ENCODE data around the gene GTF3C5. TPM values are rescaled to one million over a fixed set of nuclear protein-coding genes. Genes with fewer than 3 reads are reported as not detected.
"Not testable (repeated sequence)": the region's sequence is repeated elsewhere in the genome, so short reads cannot be mapped to it uniquely, and the experiment has no call there.

Gene GTF3C5
- total RNA-seq, 1 donor from 2014 or later, result 94.0 TPM

GRCh38 chr9:133088146-133088750, 57.5 kb downstream of the GTF3C5 start:
- no peaks in the 10 kb centered on the region for H3K27me3 Mint-ChIP-seq
- no peaks in the 10 kb centered on the region for H3K4me1 Mint-ChIP-seq (ENCODE audit: low read depth)
- TF ChIP-seq CTCF (IDR thresholded peaks at IDR 0.05; ENCODE audit: unreplicated experiment), result no peak
- H3K4me3 Mint-ChIP-seq (ENCODE audit: low read depth), result no peak overlapping the region
- DNase-seq (ENCODE audit: low spot score, unreplicated experiment), result no peak
- no peak overlapping the region for H3K27ac Mint-ChIP-seq
- H3K9me3 Mint-ChIP-seq (ENCODE audit: low read depth), result no peaks in the 10 kb centered on the region
- H3K36me3 Mint-ChIP-seq (ENCODE audit: insufficient read depth), result no peaks in the 10 kb centered on the region

- H3K4me3 Mint-ChIP-seq (ENCODE audit: low read depth), result no peak overlapping the region
- H3K27ac Mint-ChIP-seq, result no peak overlapping the region
- TF ChIP-seq CTCF (IDR thresholded peaks at IDR 0.05; ENCODE audit: unreplicated experiment), result no peak
- no peaks in the 10 kb centered on the region for H3K4me1 Mint-ChIP-seq (ENCODE audit: low read depth)
- DNase-seq (ENCODE audit: low spot score, unreplicated experiment), result no peak
- no peaks in the 10 kb centered on the region for H3K36me3 Mint-ChIP-seq (ENCODE audit: insufficient read depth)
- H3K27me3 Mint-ChIP-seq, result no peaks in the 10 kb centered on the region
- H3K9me3 Mint-ChIP-seq (ENCODE audit: low read depth), result no peaks in the 10 kb centered on the region
Observed at GRCh38 chr9:133088756-133089155, 58.0 kb downstream of the GTF3C5 start.

- no peak for DNase-seq (ENCODE audit: low spot score, unreplicated experiment)
- no peaks in the 10 kb centered on the region for H3K4me1 Mint-ChIP-seq (ENCODE audit: low read depth)
- no peak overlapping the region for H3K27ac Mint-ChIP-seq
- no peaks in the 10 kb centered on the region for H3K27me3 Mint-ChIP-seq
- no peak overlapping the region for H3K4me3 Mint-ChIP-seq (ENCODE audit: low read depth)
- H3K36me3 Mint-ChIP-seq (ENCODE audit: insufficient read depth), result no peaks in the 10 kb centered on the region
- no peaks in the 10 kb centered on the region for H3K9me3 Mint-ChIP-seq (ENCODE audit: low read depth)
- TF ChIP-seq CTCF (IDR thresholded peaks at IDR 0.05; ENCODE audit: unreplicated experiment), result no peak
Observed at GRCh38 chr9:133089271-133089671, 58.5 kb downstream of the GTF3C5 start.

GRCh38 chr9:133090187-133090586, 59.4 kb downstream of the GTF3C5 start:
- Mint-ChIP-seq H3K36me3 (ENCODE audit: insufficient read depth) (peaks cover 4% of the 10 kb centered on the region), H3K4me3 (ENCODE audit: low read depth) (no peak overlapping the region), H3K27ac (no peak overlapping the region), H3K9me3 (ENCODE audit: low read depth) (peaks cover 4% of the 10 kb centered on the region), H3K4me1 (ENCODE audit: low read depth) (no peaks in the 10 kb centered on the region), H3K27me3 (no peaks in the 10 kb centered on the region)
- no peak for DNase-seq (ENCODE audit: low spot score, unreplicated experiment)
- no peak for TF ChIP-seq CTCF (IDR thresholded peaks at IDR 0.05; ENCODE audit: unreplicated experiment)

- peaks cover 7% of the 10 kb centered on the region for H3K9me3 Mint-ChIP-seq (ENCODE audit: low read depth)
- H3K36me3 Mint-ChIP-seq (ENCODE audit: insufficient read depth), result peaks cover 7% of the 10 kb centered on the region
- H3K4me3 Mint-ChIP-seq (ENCODE audit: low read depth), result no peak overlapping the region
- no peak overlapping the region for H3K27ac Mint-ChIP-seq
- H3K4me1 Mint-ChIP-seq (ENCODE audit: low read depth), result no peaks in the 10 kb centered on the region
- no peaks in the 10 kb centered on the region for H3K27me3 Mint-ChIP-seq
- no peak for DNase-seq (ENCODE audit: low spot score, unreplicated experiment)
- TF ChIP-seq CTCF (IDR thresholded peaks at IDR 0.05; ENCODE audit: unreplicated experiment), result no peak
Observed at GRCh38 chr9:133090752-133091385, 60.1 kb downstream of the GTF3C5 start.

GRCh38 chr9:133094351-133094750, 63.6 kb downstream of the GTF3C5 start:
- H3K4me3 Mint-ChIP-seq (ENCODE audit: low read depth); H3K27ac Mint-ChIP-seq; DNase-seq (ENCODE audit: low spot score, unreplicated experiment); H3K27me3 Mint-ChIP-seq; H3K4me1 Mint-ChIP-seq (ENCODE audit: low read depth): not testable (repeated sequence)
- H3K36me3 Mint-ChIP-seq (ENCODE audit: insufficient read depth), result peaks cover 36% of the 10 kb centered on the region
- H3K9me3 Mint-ChIP-seq (ENCODE audit: low read depth), result peaks cover 15% of the 10 kb centered on the region
